GM13976 (cell line): Measurements from ENCODE around the gene TMEM132D.

ENCODE experiments used
- DNase-seq: peaks from one replicate; pipeline ENCODE4 v3.0.0; 2012; ENCODE audit warnings: low spot score
- CTCF ChIP-seq: IDR thresholded peaks from 2 replicates; pipeline ENCODE4 v1.5.1; 2012; ENCODE audit warnings: borderline replicate concordance, mild to moderate bottlenecking; ENCODE audit not compliant: insufficient read depth; ENCODE audit errors: extremely low read depth, missing control alignments, control extremely low read depth
- in situ Hi-C: fragments of 300-500 bp; cut with MboI; formaldehyde crosslinking; loops from one replicate; pipeline ENCODE4 v1.12.0; 2022; ENCODE audit warnings: low sequenced_read_pairs, mixed read lengths, inconsistent platforms; ENCODE audit not compliant: unreplicated experiment

TMEM132D gene

GRCh38 chr12:129378496-129378895 is 525.3 kb downstream of the TMEM132D start:
- DNase-seq, result no peak
- in situ Hi-C loops, result no loop called here

GRCh38 chr12:129373746-129374145 is 530.1 kb downstream of the TMEM132D start:
- in situ Hi-C loops, result no loop called here
- no peak for TF ChIP-seq CTCF
- DNase-seq, result no peak

More at GRCh38 chr12:129378496-129378895, 525.3 kb downstream of the TMEM132D start:
- no peak for TF ChIP-seq CTCF

- DNase-seq, result no peak
- no peak for TF ChIP-seq CTCF
These were observed 530.9 kb downstream of the TMEM132D start for GRCh38 chr12:129372876-129373275.

GRCh38 chr12:129372348-129372747 is 531.5 kb downstream of the TMEM132D start:
- no peak for DNase-seq
- TF ChIP-seq CTCF, result no peak
- in situ Hi-C loops, result no loop called here

More at GRCh38 chr12:129372876-129373275, 530.9 kb downstream of the TMEM132D start:
- in situ Hi-C loops, result no loop called here

GRCh38 chr12:129371268-129371667 is 532.6 kb downstream of the TMEM132D start:
- no peak for TF ChIP-seq CTCF
- in situ Hi-C loops, result no loop called here
- no peak for DNase-seq

GRCh38 chr12:129366656-129367055 is 537.2 kb downstream of the TMEM132D start:
- DNase-seq, result no peak
- no peak for TF ChIP-seq CTCF
- in situ Hi-C loops, result no loop called here

- no peak for TF ChIP-seq CTCF
- in situ Hi-C loops, result no loop called here
- DNase-seq, result no peak
These were observed 540.8 kb downstream of the TMEM132D start for GRCh38 chr12:129363041-129363440.
